Hair follicle dermal papilla cell (primary cell): ENCODE measurements around the gene HSPA4. TPM values are rescaled to one million over a fixed set of nuclear protein-coding genes. Genes with fewer than 3 reads are reported as not detected.

Experiments
- small RNA-seq: library from RNA; depleted of rRNA; stranded (forward); fragments of <200 nt; gene quantifications from one replicate; pipeline ENCODE3, GENCODE V24; 2012
- total RNA-seq: library from RNA; depleted of rRNA; stranded (reverse); fragments of >200 nt; gene quantifications from 2 replicates; pipeline ENCODE4 v1.2.3, GENCODE V29; 2012

HSPA4 gene
- total RNA-seq = 91.7 and 98.3 TPM in 2 replicates

DNA sequence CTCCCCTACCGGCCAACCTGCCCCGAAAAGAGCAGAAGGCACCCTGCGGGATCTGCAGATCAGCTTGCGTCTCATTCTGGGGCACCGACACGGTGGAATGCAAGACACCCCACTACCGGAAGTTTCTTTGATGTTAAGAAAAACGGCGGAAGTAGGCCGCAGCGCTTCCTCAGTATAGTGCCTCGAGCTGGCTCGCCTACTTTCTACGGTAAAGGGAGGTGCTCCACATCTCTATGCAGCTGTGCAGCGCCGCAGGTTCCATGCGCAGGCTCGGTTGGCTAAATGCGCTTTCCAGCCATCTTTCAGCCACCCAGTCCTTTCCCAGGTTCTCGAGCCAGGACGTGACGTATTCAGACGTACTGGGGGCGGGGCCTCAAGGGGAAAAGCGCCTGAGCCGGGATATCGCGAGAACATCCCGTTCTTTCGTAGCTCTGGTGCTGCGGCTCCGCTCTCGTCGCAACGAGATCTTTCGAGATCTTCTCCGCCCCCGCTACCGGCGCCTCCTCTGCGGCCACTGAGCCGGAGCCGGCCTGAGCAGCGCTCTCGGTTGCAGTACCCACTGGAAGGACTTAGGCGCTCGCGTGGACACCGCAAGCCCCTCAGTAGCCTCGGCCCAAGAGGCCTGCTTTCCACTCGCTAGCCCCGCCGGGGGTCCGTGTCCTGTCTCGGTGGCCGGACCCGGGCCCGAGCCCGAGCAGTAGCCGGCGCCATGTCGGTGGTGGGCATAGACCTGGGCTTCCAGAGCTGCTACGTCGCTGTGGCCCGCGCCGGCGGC, at the start of gene HSPA4:
TSS of gene HSPA4 (plus strand) at position 472 of the 775 bp plus-strand sequence. CDS start at position 710, 238 bp downstream.

DNA sequence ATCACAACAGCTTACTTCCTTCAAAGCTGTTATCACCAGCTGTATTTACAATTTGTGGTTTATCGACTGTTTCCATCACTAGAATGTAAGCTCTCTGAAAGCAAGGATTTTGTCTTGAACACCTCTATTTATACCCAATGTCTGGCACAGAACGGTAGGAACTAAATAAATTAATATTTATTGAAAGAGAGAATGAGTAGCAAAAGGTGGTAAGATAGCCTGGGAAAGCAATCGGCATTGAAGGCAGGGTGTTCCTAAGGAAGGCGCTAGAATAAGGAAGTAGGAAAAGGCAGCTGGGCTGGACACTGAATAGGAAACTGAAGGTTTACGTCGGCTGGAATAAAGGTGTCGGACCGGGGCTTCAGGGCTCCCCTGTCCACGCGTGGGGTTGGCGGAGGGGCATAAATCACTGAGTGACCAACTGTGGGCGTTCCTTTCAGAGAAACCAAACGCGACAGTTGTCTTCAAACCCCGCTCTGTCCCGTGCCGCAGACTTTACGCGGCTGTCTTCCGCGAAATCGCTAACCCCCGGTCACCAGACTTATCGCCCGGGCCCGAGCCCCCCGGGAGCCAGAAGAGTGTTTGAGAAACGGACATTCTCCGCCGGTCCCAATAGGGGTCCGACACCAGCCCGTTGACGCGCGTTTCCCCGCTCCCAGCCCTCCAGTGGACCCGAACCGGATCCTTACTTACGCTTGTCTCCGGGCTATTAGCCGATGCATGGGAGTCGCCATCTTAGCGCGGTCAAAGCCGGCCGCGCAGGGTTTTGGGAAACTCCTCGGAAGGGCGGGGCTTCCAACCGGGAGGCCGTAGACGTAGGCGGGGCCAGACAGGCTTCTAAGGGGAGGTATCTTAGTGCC, 25.8 kb upstream of the HSPA4 start, which contains the start of gene ZCCHC10:
TSS of gene ZCCHC10 (minus strand) at position 746 of the 860 bp plus-strand sequence. CDS start at position 734, 12 bp downstream.

Small RNA genes within 50 kb of the gene (small RNA-seq; reads per million reads assigned to genes)
- gene AC113410.1 (not detected), gene AC113410.3 (not detected)

Other genes with a start within 250 kb of the HSPA4 start
- gene SOWAHA, start 238.7 kb upstream of the HSPA4 start, total RNA-seq = under 0.01 TPM in 1 of 2 replicates, not detected in the other
- gene SHROOM1, start 221.4 kb upstream of the HSPA4 start, total RNA-seq = 12.8 and 14.7 TPM in 2 replicates
- gene GDF9, start 185.5 kb upstream of the HSPA4 start, total RNA-seq = 0.12 and 0.16 TPM in 2 replicates
- gene UQCRQ, start 185.4 kb upstream of the HSPA4 start, total RNA-seq = 44.1 and 45.8 TPM in 2 replicates
- gene LEAP2, start 178.3 kb upstream of the HSPA4 start, total RNA-seq = 0.12 and 0.16 TPM in 2 replicates
- gene AFF4, start 88.4 kb upstream of the HSPA4 start, total RNA-seq = 78.8 and 82.4 TPM in 2 replicates
- gene ZCCHC10, start 25.5 kb upstream of the HSPA4 start, total RNA-seq = 9.4 and 10.2 TPM in 2 replicates